Adrenal gland (tissue), 12 donors: ENCODE measurements around the gene RNASE9. TPM values are rescaled to one million over a fixed set of nuclear protein-coding genes. Genes with fewer than 3 reads are reported as not detected.

Experiments
- DNase-seq, 7 donors: peaks; one replicate each; pipeline ENCODE4 v3.0.0-alpha.2; 2019 to 2020
- H3K27ac ChIP-seq, 5 donors: fragments of 200-600 bp; sonication (generic) in 4 of 5; 1 replicate in 3 of 5; 2 replicates in 2 of 5; pipeline versions ENCODE4 v1.5.1 to v1.8.0; 2016 to 2020; ENCODE audit warnings: mild to moderate bottlenecking in 1 of 5
- H3K27me3 ChIP-seq: fragments of 200-600 bp; 2 replicates; pipeline ENCODE4 v1.8.0; 2021
- H3K36me3 ChIP-seq, 2 donors: fragments of 200-600 bp; replicated peaks in 1 of 2; 1 replicate in 1 of 2; 2 replicates in 1 of 2; pipeline versions ENCODE4 v1.5.1 to v1.8.0; 2018 to 2022
- H3K4me1 ChIP-seq, 2 donors: fragments of 200-600 bp; replicated peaks in 1 of 2; 1 replicate in 1 of 2; 2 replicates in 1 of 2; pipeline versions ENCODE4 v1.5.1 to v1.8.0; 2018 to 2021
- H3K4me3 ChIP-seq, 4 donors: fragments of 200-600 bp; sonication (generic) in 3 of 4; one replicate each; pipeline ENCODE4 v1.5.1; 2016 to 2018
- H3K9me3 ChIP-seq, 3 donors: fragments of 200-600 bp; sonication (generic) in 1 of 3; replicated peaks in 1 of 3; 1 replicate in 2 of 3; 2 replicates in 1 of 3; pipeline versions ENCODE4 v1.5.1 to v1.8.0; 2016 to 2021
- POLR2A ChIP-seq, 2 donors: fragments of 450-650 bp; IDR thresholded peaks; one replicate each; pipeline ENCODE4 v1.6.1; 2017; ENCODE audit warnings: antibody characterized with exemption in 2 of 2, mild to moderate bottlenecking in 2 of 2, moderate library complexity in 1 of 2
- WGBS, 4 donors: extraction: QIAGEN DNeasy Blood & Tissue Kit in 2 of 4; methylation state at CpG; one replicate each; pipeline versions ENCODE4 v1.1.5 to v1.1.7; 2013 to 2017; 5-methylcytosine and 5-hydroxymethylcytosine counted together
- intact Hi-C, 2 donors: fragments of 100-400 bp; cut with DNase I; formaldehyde crosslinking; loops; one replicate each; pipeline versions ENCODE4 v1.14.1 to v1.15.0; 2022 to 2023
- polyA plus RNA-seq, 3 donors: library from polyadenylated mRNA; stranded (reverse); fragments of 200-250 nt in 2 of 3; fragments of 350-450 nt in 1 of 3; fragmentation: Illumina TruSeq in 1 of 3; extraction: RNeasy Lipid Tissue Mini Kit (QIAGEN cat#74804) in 1 of 3; gene quantifications; one replicate each; pipeline ENCODE4 v1.2.3, GENCODE V29; 2013 to 2014
- total RNA-seq, 9 donors: library from RNA; depleted of rRNA in 4 of 9; stranded (reverse); fragments of >200 nt in 4 of 9; fragments of 120-200 nt in 1 of 9; fragmentation: NEBNext Ultra II Directional in 1 of 9; extraction: Animal tissue kit (Norgen Biotek cat#: 25700) in 1 of 9; gene quantifications; one replicate each; pipeline versions ENCODE4 v1.1.0 to v1.2.4, GENCODE V29; 2013 to 2023
- TF ChIP-seq, protein P1 (sequence below), 6 experiments: fragments of 450-650 bp in 4 of 6; fragments of 200-600 bp in 2 of 6; sonication (generic) in 1 of 6; IDR thresholded peaks; 1 replicate in 5 of 6; 2 replicates in 1 of 6; pipeline versions ENCODE4 v1.5.1 to v1.8.0; 2016 to 2021; ENCODE audit warnings: antibody characterized with exemption in 6 of 6, mild to moderate bottlenecking in 2 of 6, moderate library complexity in 1 of 6
- donor health status: healthy with polysubstance abuse.
- donor health status: Bipolar disorder and iron deficiency.
- donor health status: DM: yes; HTN: yes; CAD: no.
- donor health status: DM: no; HTN: no; CAD: no.
- donor health status: DM: no; HTN: no; CAD: no.
- donor health status: DM: yes; HTN: yes; CAD: no.

RNASE9 gene
- total and polyA plus RNA-seq, 12 donors = not detected

DNA sequence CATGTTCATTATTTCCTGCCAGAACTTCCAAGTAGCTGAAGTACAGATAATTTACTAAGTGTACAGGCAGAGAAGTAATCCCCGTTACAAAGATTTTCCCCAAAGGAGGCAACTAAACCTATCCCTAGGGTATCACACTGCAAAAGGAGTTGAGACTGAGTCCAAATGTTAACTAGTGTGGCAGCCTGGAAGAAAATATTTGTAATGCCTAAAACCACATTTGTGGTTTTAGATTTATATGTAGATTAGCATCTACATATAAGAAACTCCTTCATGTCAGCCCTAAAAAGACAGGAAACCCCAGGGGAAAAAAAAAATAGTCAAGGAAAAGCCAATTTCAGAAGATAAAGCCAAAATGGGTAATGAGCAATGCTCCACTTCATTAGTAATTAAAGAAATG, 31.7 kb upstream of the RNASE9 start:
- no peak for DNase-seq
- peaks cover 0 to 4% of the 10 kb centered on the region in 2 donors for H3K4me1 ChIP-seq
- intact Hi-C loops = no loop called here
- no peak overlapping the region for H3K4me3 ChIP-seq
- no peaks in the 10 kb centered on the region for H3K9me3 ChIP-seq
- no peak for TF ChIP-seq POLR2A (IDR thresholded peaks at IDR 0.05)
- TF ChIP-seq, protein P1, sequence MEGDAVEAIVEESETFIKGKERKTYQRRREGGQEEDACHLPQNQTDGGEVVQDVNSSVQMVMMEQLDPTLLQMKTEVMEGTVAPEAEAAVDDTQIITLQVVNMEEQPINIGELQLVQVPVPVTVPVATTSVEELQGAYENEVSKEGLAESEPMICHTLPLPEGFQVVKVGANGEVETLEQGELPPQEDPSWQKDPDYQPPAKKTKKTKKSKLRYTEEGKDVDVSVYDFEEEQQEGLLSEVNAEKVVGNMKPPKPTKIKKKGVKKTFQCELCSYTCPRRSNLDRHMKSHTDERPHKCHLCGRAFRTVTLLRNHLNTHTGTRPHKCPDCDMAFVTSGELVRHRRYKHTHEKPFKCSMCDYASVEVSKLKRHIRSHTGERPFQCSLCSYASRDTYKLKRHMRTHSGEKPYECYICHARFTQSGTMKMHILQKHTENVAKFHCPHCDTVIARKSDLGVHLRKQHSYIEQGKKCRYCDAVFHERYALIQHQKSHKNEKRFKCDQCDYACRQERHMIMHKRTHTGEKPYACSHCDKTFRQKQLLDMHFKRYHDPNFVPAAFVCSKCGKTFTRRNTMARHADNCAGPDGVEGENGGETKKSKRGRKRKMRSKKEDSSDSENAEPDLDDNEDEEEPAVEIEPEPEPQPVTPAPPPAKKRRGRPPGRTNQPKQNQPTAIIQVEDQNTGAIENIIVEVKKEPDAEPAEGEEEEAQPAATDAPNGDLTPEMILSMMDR (IDR thresholded peaks at IDR 0.05) = no peak
- no peak overlapping the region for H3K27ac ChIP-seq
- 61 to 72% (median 72%) methylated on average over 1 of the region's 1 CpG for WGBS, 4 donors
- no peaks in the 10 kb centered on the region for H3K27me3 ChIP-seq
- no peaks in the 10 kb centered on the region for H3K36me3 ChIP-seq

DNA sequence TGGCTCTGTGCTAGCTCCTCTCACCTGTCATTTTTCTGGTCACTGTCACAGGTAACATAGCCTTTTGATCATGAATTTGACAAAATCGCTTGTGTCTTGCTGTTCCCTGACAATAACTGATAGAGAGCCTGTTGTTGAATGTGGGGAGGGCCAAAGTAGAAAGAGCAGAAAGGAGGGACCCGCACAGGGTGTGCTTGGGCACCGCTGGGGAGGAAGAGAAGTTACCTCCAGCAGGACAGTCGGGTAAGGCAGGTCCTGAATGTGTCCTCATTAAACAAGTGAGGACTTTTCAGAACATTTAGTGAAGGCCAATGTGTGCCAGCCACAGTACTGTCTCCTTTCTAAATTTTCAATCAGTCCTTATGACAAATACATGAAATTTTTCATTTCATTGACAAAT, 30.4 kb upstream of the RNASE9 start, which contains the start of gene RNASE12:
Gene RNASE12 (minus strand): TSS at position 142 of the 400 bp plus-strand sequence. CDS start 653 bp downstream, outside the sequence.
- no peaks in the 10 kb centered on the region for H3K9me3 ChIP-seq
- intact Hi-C loops = no loop called here

DNA sequence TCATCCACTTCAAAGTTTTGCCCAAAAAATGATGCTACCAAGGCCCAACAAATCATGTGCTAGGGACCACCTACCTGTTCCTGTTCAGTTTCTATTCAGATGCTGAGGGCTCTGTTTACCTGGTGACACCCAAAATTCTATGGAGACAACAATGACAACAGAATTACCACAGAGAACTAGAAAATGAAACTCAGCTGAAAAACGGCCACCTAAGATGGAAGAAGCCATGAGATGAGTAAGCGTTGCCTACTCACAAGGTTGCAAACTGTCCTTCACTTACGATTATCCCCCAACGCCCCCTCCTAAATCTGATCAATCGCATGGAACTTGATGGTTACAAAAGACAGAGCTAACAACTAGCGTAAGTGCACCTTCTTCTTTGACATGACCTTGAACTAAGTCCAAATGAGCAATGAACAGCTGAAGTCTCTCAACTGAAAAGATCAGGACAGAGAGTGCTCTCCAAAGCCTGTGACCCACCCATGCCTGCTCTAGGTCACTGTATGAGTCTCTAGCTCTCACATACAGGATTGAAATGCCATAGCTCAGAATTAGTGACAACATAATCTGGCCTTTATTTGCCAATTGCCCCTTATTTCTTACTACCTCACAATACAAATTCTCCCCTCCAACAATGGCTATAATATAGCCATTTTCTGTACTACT, 26.8 kb upstream of the RNASE9 start, which contains the start of gene RNASE11:
Gene RNASE11 (minus strand): TSS at position 513 of the 666 bp plus-strand sequence.
- no peak for DNase-seq
- Histone ChIP-seq H3K27me3 (no peaks in the 10 kb centered on the region), H3K9me3 (no peaks in the 10 kb centered on the region), H3K4me3 (no peak within 1 kb of the TSS), H3K27ac (no peak within 1 kb of the TSS), H3K36me3 (no peaks in the 10 kb centered on the region), H3K4me1 (peaks cover 0 to 8% of the 10 kb centered on the region in 2 donors)
- WGBS, 4 donors = 43 to 61% (median 50%) methylated on average over 6 of the region's 6 CpGs
- intact Hi-C loops = no loop called here
- TF ChIP-seq, protein P1 (IDR thresholded peaks at IDR 0.05) = no peak
- no peak for TF ChIP-seq POLR2A (IDR thresholded peaks at IDR 0.05)

More for the DNA sequence above, 30.4 kb upstream of the RNASE9 start, which contains the start of gene RNASE12:
- no peak within 1 kb of the TSS for H3K27ac ChIP-seq
- H3K36me3 ChIP-seq = no peaks in the 10 kb centered on the region
- no peak for DNase-seq
- peaks cover 0 to 8% of the 10 kb centered on the region in 2 donors for H3K4me1 ChIP-seq
- WGBS, 4 donors = 76 to 89% (median 80%) methylated on average over 4 of the region's 4 CpGs
- TF ChIP-seq, protein P1 (IDR thresholded peaks at IDR 0.05) = no peak
- no peak for TF ChIP-seq POLR2A (IDR thresholded peaks at IDR 0.05)
- no peak within 1 kb of the TSS for H3K4me3 ChIP-seq
- H3K27me3 ChIP-seq = no peaks in the 10 kb centered on the region

DNA sequence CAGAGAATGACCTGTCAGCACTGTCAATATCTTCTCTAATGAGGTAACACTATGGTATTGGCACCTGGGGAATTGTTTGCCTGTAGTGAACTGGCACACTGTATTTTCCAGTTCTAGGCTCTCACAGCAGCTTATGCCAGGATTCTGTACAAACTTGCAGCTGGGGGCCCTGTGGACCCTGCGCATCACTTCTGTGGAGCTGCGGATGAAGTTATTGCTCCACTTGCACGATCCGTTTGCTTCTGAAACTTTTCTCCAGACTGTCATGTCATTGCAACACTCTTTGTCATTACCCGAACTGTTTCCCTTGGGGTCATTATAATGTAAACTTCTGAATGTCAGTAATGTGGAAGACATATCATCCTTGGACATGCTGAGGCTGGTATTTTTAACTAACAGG, 23.1 kb upstream of the RNASE9 start:
- TF ChIP-seq, protein P1 (IDR thresholded peaks at IDR 0.05) = no peak
- TF ChIP-seq POLR2A (IDR thresholded peaks at IDR 0.05) = no peak
- 59 to 67% (median 65%) methylated on average over 5 of the region's 5 CpGs for WGBS, 4 donors

More for the DNA sequence above, 23.1 kb upstream of the RNASE9 start:
- intact Hi-C loops = no loop called here
- DNase-seq = no peak
- H3K9me3 ChIP-seq = no peaks in the 10 kb centered on the region
- H3K4me3 ChIP-seq = no peak overlapping the region
- H3K27ac ChIP-seq = no peak overlapping the region
- H3K27me3 ChIP-seq = no peaks in the 10 kb centered on the region
- no peaks in the 10 kb centered on the region for H3K36me3 ChIP-seq
- H3K4me1 ChIP-seq = peaks cover 0 to 8% of the 10 kb centered on the region in 2 donors
